ENCODE results near the gene TSPAN14. TPM values are rescaled to one million over a fixed set of nuclear protein-coding genes. Genes with fewer than 3 reads are reported as not detected.

Gene TSPAN14
- total RNA-seq, 1 experiment from 2014 or later, result 73.5 TPM

DNA sequence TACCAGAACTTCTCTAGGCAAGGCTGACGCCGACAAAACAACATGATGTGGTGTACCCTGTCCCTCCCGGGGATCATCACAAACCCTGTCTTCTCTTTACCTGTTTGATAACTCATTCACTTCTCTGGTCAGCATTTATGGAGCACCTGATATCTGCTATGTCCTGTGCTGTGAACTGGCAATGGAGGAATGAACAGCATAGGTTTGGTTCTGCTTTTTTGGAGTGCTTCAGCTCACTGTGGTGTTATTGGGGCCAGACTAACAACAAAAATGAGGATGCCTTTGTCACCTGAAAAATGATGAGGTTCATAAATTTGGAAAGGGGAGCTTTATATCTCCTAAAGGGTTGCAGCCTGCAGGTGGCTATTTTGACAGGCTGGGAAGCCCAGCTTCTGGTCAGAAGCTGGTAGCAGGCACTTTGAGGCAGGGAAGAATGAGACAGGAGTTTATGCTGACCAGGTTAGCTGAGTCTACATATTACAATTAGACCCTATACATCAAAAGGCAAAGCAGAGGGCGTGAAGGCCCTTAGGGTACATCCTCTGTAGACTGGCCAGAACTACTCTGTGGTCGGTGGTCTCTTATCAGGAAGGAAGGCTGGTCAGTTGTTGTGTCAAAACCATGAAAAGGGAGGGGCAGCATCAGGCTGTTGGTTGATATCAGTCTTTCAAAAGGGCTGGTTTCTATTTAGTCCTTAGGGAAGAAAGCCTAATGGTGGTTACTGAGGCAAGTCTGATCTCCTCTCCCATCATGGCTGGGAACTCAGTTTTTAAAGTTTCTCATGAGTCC, 125.9 kb downstream of the TSPAN14 start:
- ATAC-seq (no peak), DNase-seq (ENCODE audit: low spot score) (no peak)
- Mint-ChIP-seq H3K4me1 (peaks cover 8% of the 10 kb centered on the region), H3K4me3 (no peak overlapping the region), H3K27me3 (ENCODE audit: low read depth) (no peaks in the 10 kb centered on the region; the same call in 1 of the 2 replicates), H3K9me3 (peaks cover 18% of the 10 kb centered on the region), H3K27ac (no peak overlapping the region), H3K36me3 (peaks cover 4% of the 10 kb centered on the region; the same call in 1 of the 2 replicates)
- TF ChIP-seq ZNF263 (CRISPR knock-in tag; IDR thresholded peaks at IDR 0.05; ENCODE audit: low read depth) (no peak), EMX1 (CRISPR knock-in tag; IDR thresholded peaks at IDR 0.05) (no peak)
- CTCF ChIA-PET, result interaction anchor here (2.8 kb wide), 1 partner anchor 16 kb away, joined by 9 read pairs; no protein-coding TSS in a partner anchor
- POLR2A ChIA-PET, result no interaction called here

DNA sequence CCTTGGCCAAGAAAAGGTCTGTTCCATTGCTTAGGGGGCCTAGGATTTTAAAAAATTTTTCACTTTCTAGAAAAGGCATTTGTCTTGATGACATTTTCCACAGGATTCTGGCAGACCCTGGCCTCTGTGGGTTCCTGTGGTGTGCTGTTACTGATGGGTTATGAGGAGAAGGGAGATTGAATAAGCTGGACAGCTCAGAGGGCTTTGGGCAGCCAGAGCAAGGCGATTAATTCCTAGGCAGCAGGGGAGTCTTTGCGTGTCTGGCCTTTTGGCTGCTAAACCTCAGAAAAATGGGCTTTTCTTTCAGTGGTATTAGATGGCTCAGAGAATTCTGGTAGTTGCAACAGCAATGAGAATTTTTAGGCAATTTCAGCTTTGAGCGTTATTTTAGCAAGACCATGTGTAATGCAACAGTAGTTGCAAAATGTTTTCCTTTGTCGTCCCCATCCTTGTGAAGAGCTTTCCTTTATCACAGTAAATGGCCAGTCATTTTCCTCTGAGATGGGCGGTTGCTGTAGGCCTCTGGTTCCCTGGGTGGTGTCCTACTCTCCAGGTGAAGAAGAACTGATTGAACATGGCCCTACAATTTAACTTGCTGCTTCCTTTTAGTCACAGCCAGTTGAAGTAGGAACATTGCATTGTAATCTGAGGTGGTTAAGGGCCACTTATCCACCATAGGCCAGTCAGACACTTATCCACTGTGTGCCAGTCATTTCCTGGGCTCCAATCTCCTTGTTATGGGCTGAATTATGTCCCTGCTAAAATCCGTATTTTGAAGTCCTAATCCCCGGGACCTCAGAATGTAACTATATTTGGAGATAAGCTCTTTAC, 126.7 kb downstream of the TSPAN14 start:
- H3K36me3 Mint-ChIP-seq, result peaks cover 4% of the 10 kb centered on the region; the same call in 1 of the 2 replicates
- no peak for DNase-seq (ENCODE audit: low spot score)
- peaks cover 17% of the 10 kb centered on the region for H3K9me3 Mint-ChIP-seq
- POLR2A ChIA-PET, result no interaction called here
- no peak for TF ChIP-seq FOXJ3 (CRISPR knock-in tag; IDR thresholded peaks at IDR 0.05; ENCODE audit: borderline replicate concordance)
- no peak for TF ChIP-seq ZNF263 (CRISPR knock-in tag; IDR thresholded peaks at IDR 0.05; ENCODE audit: low read depth)
- TF ChIP-seq, protein P1, sequence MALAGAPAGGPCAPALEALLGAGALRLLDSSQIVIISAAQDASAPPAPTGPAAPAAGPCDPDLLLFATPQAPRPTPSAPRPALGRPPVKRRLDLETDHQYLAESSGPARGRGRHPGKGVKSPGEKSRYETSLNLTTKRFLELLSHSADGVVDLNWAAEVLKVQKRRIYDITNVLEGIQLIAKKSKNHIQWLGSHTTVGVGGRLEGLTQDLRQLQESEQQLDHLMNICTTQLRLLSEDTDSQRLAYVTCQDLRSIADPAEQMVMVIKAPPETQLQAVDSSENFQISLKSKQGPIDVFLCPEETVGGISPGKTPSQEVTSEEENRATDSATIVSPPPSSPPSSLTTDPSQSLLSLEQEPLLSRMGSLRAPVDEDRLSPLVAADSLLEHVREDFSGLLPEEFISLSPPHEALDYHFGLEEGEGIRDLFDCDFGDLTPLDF (CRISPR knock-in tag; IDR thresholded peaks at IDR 0.05), result no peak
- no peak for TF ChIP-seq NFATC4 (CRISPR knock-in tag; IDR thresholded peaks at IDR 0.05)
- no peak for TF ChIP-seq KAT7 (CRISPR knock-in tag; IDR thresholded peaks at IDR 0.05; ENCODE audit: borderline replicate concordance)
- TF ChIP-seq, protein P2, sequence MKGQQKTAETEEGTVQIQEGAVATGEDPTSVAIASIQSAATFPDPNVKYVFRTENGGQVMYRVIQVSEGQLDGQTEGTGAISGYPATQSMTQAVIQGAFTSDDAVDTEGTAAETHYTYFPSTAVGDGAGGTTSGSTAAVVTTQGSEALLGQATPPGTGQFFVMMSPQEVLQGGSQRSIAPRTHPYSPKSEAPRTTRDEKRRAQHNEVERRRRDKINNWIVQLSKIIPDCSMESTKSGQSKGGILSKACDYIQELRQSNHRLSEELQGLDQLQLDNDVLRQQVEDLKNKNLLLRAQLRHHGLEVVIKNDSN (CRISPR knock-in tag; IDR thresholded peaks at IDR 0.05), result no peak
- no peak for TF ChIP-seq ETV6 (CRISPR knock-in tag; IDR thresholded peaks at IDR 0.05)
- TF ChIP-seq TCF7 (CRISPR knock-in tag; IDR thresholded peaks at IDR 0.05; ENCODE audit: low read depth), result no peak
- no peak for ATAC-seq
- no peak overlapping the region for H3K27ac Mint-ChIP-seq
- no peak overlapping the region for H3K4me3 Mint-ChIP-seq
- CTCF ChIA-PET, result interaction anchor here (2.8 kb wide), 1 partner anchor 15 kb away, joined by 9 read pairs; no protein-coding TSS in a partner anchor
- H3K4me1 Mint-ChIP-seq, result peaks cover 8% of the 10 kb centered on the region
- H3K27me3 Mint-ChIP-seq (ENCODE audit: low read depth), result no peaks in the 10 kb centered on the region; the same call in 1 of the 2 replicates

DNA sequence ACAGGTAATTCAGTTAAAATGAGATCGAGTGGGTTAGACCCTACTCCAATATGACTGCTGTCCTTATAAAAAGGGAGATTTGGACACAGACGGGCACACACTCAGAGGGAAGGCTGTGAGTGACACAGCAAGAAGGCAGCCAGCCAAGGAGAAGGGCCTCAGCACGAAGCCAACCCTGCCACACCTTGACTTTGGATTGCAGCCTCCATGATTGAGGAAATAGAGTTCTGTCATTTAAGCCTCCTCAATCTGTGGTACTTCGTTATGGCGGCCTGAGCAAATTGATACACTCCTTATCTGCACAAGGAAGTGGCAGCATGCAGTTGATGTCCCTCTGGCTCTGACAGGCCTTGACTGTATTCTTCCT, 127.3 kb downstream of the TSPAN14 start:
- H3K36me3 Mint-ChIP-seq, result peaks cover 4% of the 10 kb centered on the region; the same call in 1 of the 2 replicates
- DNase-seq (ENCODE audit: low spot score) (no peak), ATAC-seq (no peak)
- ChIA-PET POLR2A (no interaction called here), CTCF (interaction anchor here (2.8 kb wide), 1 partner anchor 15 kb away, joined by 9 read pairs; no protein-coding TSS in a partner anchor)
- TF ChIP-seq PRRX2 (CRISPR knock-in tag; IDR thresholded peaks at IDR 0.05) (no peak), ELF4 (CRISPR knock-in tag; IDR thresholded peaks at IDR 0.05; ENCODE audit: low read depth) (no peak), ZNF232 (CRISPR knock-in tag; IDR thresholded peaks at IDR 0.05) (no peak), CBFB (CRISPR knock-in tag; IDR thresholded peaks at IDR 0.05; ENCODE audit: low read depth) (no peak), SOX15 (CRISPR knock-in tag; IDR thresholded peaks at IDR 0.05) (no peak), ZBTB21 (CRISPR knock-in tag; IDR thresholded peaks at IDR 0.05; ENCODE audit: borderline replicate concordance) (no peak), ERG (CRISPR knock-in tag; IDR thresholded peaks at IDR 0.05) (no peak), FOXK1 (CRISPR knock-in tag; IDR thresholded peaks at IDR 0.05) (no peak), FOXJ3 (CRISPR knock-in tag; IDR thresholded peaks at IDR 0.05; ENCODE audit: borderline replicate concordance) (no peak), ZNF219 (CRISPR knock-in tag; IDR thresholded peaks at IDR 0.05; ENCODE audit: borderline replicate concordance) (no peak), NFATC4 (CRISPR knock-in tag; IDR thresholded peaks at IDR 0.05) (no peak)
- no peaks in the 10 kb centered on the region; the same call in 1 of the 2 replicates for H3K27me3 Mint-ChIP-seq (ENCODE audit: low read depth)
- H3K4me3 Mint-ChIP-seq, result no peak overlapping the region
- H3K9me3 Mint-ChIP-seq, result peaks cover 11% of the 10 kb centered on the region
- H3K4me1 Mint-ChIP-seq, result peaks cover 8% of the 10 kb centered on the region
- H3K27ac Mint-ChIP-seq, result no peak overlapping the region

All from WTC11 (cell line).